SK-N-SH treated with all-trans-retinoic acid at 6 μM for 48 hours (cell line): ENCODE results near the gene RASA3.

Source experiments
- ARNTL ChIP-seq: fragments of 450-650 bp; formaldehyde crosslinking; IDR thresholded peaks from 2 replicates; pipeline ENCODE4 v1.5.0; 2020; ENCODE audit warnings: low read depth, mild to moderate bottlenecking, moderate library complexity, borderline replicate concordance
- BACH2 ChIP-seq: fragments of 250-450 bp; sonication (Bioruptor Pico); IDR thresholded peaks from 2 replicates; pipeline ENCODE4 v1.9.0; 2021; ENCODE audit warnings: mild to moderate bottlenecking, borderline replicate concordance
- ISL1 ChIP-seq: fragments of 250-450 bp; sonication (Bioruptor Pico); IDR thresholded peaks from 2 replicates; pipeline ENCODE4 v2.1.2; 2022; ENCODE audit warnings: mild to moderate bottlenecking, moderate library complexity
- OSR1 ChIP-seq: fragments of 250-450 bp; sonication (Bioruptor Pico); IDR thresholded peaks from 2 replicates; pipeline ENCODE4 v1.8.0; 2022; ENCODE audit warnings: moderate library complexity, mild to moderate bottlenecking, inconsistent platforms
- ZC3H10 ChIP-seq: fragments of 250-450 bp; sonication (Bioruptor Pico); IDR thresholded peaks from 2 replicates; pipeline ENCODE4 v1.5.1; 2021; ENCODE audit warnings: mild to moderate bottlenecking, moderate library complexity
- ZFP3 ChIP-seq: fragments of 250-450 bp; sonication (Bioruptor Pico); IDR thresholded peaks from 2 replicates; pipeline ENCODE4 v1.5.0; 2020; ENCODE audit warnings: mild to moderate bottlenecking, moderate library complexity
- ZNF565 ChIP-seq: fragments of 450-650 bp; formaldehyde crosslinking; conservative IDR thresholded peaks from 2 replicates; pipeline ENCODE4 v1.5.0; 2020; ENCODE audit warnings: low read depth, mild to moderate bottlenecking, moderate library complexity
- ZNF70 ChIP-seq: fragments of 450-650 bp; formaldehyde crosslinking; IDR thresholded peaks from 2 replicates; pipeline ENCODE4 v1.5.0; 2020; ENCODE audit warnings: mild to moderate bottlenecking, moderate library complexity
- TF ChIP-seq, protein P1 (sequence below): fragments of 250-450 bp; sonication (Bioruptor Pico); IDR thresholded peaks from 2 replicates; pipeline ENCODE4 v1.5.1; 2020; ENCODE audit warnings: low read depth, mild to moderate bottlenecking, moderate library complexity
- TF ChIP-seq, protein P2 (sequence below): fragments of 250-450 bp; sonication (Bioruptor Pico); IDR thresholded peaks from 2 replicates; pipeline ENCODE4 v1.5.1; 2021; ENCODE audit warnings: mild to moderate bottlenecking, moderate library complexity
- TF ChIP-seq, protein P3 (sequence below): fragments of 250-450 bp; sonication (Bioruptor Pico); IDR thresholded peaks from 2 replicates; pipeline ENCODE4 v1.8.0; 2020; ENCODE audit warnings: mild to moderate bottlenecking, moderate library complexity, borderline replicate concordance

DNA sequence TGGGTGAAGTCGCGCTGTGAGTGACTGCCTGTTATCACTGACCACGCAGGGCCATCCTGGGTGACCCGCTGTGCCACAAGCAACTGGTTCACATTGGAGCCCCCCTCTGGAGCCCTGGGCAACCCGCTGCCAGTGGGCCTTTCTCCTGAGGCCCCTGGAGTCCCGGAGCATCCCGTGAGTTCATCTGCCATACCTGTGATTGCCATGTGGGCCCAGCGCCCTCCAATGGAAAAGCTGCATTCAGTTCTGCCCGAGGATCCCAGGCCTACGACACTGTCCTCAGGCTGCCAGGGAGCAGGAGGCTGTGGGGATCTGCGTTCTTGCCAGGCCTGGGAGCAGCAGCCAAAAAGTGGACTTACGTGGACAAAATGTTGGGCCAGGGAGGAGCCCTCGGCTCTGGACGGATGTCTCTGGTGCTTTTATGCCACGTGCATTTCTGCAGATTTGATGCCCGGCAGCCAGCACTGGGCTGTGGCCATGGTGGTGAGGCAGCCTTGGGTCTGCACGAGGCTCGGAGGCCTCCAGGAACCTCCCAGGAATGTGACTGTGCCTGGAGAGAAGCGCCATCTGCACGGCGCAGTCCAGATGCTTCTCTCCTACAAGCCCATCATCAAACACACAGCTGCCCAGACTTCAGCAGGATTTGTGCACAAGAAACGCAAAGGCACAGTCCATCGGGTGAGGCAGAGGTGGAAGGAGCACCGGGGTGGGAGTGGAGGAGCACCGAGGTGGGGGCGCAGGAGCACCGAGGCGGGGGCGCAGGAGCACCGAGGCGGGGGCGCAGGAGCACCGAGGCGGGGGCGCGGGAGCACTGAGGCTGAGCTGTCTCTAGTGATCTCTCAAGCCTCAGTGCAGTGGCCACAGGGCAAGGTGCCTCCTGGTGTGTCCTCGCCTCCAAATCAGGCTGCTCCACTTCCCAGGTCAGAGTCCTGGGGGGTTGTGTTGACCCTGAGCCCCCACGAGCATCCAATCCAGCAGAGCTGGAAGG, 202.5 kb downstream of the RASA3 start:
- TF ChIP-seq, protein P1, sequence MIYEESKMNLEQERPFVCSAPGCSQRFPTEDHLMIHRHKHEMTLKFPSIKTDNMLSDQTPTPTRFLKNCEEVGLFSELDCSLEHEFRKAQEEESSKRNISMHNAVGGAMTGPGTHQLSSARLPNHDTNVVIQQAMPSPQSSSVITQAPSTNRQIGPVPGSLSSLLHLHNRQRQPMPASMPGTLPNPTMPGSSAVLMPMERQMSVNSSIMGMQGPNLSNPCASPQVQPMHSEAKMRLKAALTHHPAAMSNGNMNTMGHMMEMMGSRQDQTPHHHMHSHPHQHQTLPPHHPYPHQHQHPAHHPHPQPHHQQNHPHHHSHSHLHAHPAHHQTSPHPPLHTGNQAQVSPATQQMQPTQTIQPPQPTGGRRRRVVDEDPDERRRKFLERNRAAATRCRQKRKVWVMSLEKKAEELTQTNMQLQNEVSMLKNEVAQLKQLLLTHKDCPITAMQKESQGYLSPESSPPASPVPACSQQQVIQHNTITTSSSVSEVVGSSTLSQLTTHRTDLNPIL (CRISPR knock-in tag) = no peak
- TF ChIP-seq ISL1 (CRISPR knock-in tag) = no peak
- TF ChIP-seq ARNTL (CRISPR knock-in tag) = no peak
- no peak for TF ChIP-seq ZFP3
- TF ChIP-seq, protein P2, sequence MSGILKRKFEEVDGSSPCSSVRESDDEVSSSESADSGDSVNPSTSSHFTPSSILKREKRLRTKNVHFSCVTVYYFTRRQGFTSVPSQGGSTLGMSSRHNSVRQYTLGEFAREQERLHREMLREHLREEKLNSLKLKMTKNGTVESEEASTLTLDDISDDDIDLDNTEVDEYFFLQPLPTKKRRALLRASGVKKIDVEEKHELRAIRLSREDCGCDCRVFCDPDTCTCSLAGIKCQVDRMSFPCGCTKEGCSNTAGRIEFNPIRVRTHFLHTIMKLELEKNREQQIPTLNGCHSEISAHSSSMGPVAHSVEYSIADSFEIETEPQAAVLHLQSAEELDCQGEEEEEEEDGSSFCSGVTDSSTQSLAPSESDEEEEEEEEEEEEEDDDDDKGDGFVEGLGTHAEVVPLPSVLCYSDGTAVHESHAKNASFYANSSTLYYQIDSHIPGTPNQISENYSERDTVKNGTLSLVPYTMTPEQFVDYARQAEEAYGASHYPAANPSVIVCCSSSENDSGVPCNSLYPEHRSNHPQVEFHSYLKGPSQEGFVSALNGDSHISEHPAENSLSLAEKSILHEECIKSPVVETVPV = no peak
- no peak for TF ChIP-seq ZC3H10 (CRISPR knock-in tag)
- TF ChIP-seq, protein P3, sequence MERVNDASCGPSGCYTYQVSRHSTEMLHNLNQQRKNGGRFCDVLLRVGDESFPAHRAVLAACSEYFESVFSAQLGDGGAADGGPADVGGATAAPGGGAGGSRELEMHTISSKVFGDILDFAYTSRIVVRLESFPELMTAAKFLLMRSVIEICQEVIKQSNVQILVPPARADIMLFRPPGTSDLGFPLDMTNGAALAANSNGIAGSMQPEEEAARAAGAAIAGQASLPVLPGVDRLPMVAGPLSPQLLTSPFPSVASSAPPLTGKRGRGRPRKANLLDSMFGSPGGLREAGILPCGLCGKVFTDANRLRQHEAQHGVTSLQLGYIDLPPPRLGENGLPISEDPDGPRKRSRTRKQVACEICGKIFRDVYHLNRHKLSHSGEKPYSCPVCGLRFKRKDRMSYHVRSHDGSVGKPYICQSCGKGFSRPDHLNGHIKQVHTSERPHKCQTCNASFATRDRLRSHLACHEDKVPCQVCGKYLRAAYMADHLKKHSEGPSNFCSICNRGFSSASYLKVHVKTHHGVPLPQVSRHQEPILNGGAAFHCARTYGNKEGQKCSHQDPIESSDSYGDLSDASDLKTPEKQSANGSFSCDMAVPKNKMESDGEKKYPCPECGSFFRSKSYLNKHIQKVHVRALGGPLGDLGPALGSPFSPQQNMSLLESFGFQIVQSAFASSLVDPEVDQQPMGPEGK (CRISPR knock-in tag) = no peak
- no peak for TF ChIP-seq ZNF70 (CRISPR knock-in tag)
- no peak for TF ChIP-seq ZNF565 (CRISPR knock-in tag)
- no peak for TF ChIP-seq BACH2 (CRISPR knock-in tag)
- TF ChIP-seq OSR1 (CRISPR knock-in tag) = no peak
